ENCODE measurements around the gene TWIST2.

DNA sequence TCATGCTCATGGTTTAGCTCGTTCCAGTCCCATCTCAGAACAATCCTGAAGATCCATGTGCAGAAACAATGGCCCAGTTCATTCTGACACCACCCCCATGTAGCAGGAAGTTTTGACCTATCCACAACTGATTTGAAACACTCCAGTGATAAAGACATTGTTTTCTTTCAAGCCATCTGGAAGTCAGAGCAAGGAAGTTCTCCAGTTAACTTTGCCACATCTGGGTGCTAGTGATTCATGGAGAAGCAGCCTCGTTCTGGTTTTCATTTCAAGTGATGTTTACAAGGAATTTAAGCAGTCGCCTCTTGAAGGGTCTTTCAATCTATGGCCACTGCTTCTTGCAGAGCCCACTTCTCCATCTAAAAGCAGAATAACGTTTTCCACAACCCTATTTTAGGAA lies 36.6 kb upstream of the TWIST2 start:
- TF ChIP-seq POLR2AphosphoS5 (IDR thresholded peaks at IDR 0.05; ENCODE audit: low read depth, low read length) (no peak), POLR2A (IDR thresholded peaks at IDR 0.05; ENCODE audit: low read depth, low read length) (no peak), TAF1 (IDR thresholded peaks at IDR 0.05; ENCODE audit: borderline replicate concordance, low read depth, low read length) (no peak)

Measured in GM12892 (cell line).